A549 (cell line): ENCODE results near the gene VPS50. TPM values are rescaled to one million over a fixed set of nuclear protein-coding genes. Genes with fewer than 3 reads are reported as not detected.

Experiments
- ATAC-seq, 2 experiments: fragments of 200-7000 bp in 1 of 2; fragments of >200 bp in 1 of 2; cut with Nextera tagmentation in 1 of 2; cut with Tn5 transposase in 1 of 2; 3 replicates each; pipeline versions ENCODE4 v1.8.0 to v1.9.1; 2018 to 2020; ENCODE audit warnings: mild to moderate bottlenecking in 1 of 2, moderate library complexity in 1 of 2
- CTCF ChIA-PET: fragments of 300-600 bp; sonication (Branson Sonifier 250); formaldehyde crosslinking; extraction: SDS; loops from one replicate; lab custom pipeline; 2021; ENCODE audit warnings: antibody characterized with exemption, inconsistent platforms; lab: Yijun Ruan, JAX
- POLR2A ChIA-PET: fragments of 350-600 bp; formaldehyde crosslinking; extraction: SDS; loops from one replicate; lab custom pipeline; 2021; ENCODE audit warnings: antibody characterized with exemption, inconsistent platforms; lab: Yijun Ruan, JAX
- DNase-seq, 2 experiments: peaks; one replicate each; pipeline versions ENCODE4 v3.0.0 to v3.0.0-alpha.2; 2011 to 2016; ENCODE audit warnings: low read depth in 1 of 2, low spot score in 1 of 2
- FAIRE-seq: peaks from 2 replicates; lab custom pipeline; 2011; peaks lifted over from hg19 to GRCh38; lab: Jason Lieb, UNC
- H3K27ac ChIP-seq, 2 experiments: fragments of >200 bp; sonication (Bioruptor Twin); formaldehyde crosslinking; 3 replicates each; pipeline ENCODE4 v1.5.1; 2016 to 2017
- H3K4me1 ChIP-seq: fragments of >200 bp; sonication (Bioruptor Twin); formaldehyde crosslinking; 3 replicates; pipeline ENCODE4 v1.6.1; 2016
- H3K4me2 ChIP-seq: fragments of >200 bp; sonication (Bioruptor Twin); formaldehyde crosslinking; 3 replicates; pipeline ENCODE4 v1.6.1; 2016
- H3K4me3 ChIP-seq: fragments of >200 bp; sonication (Bioruptor Twin); formaldehyde crosslinking; 3 replicates; pipeline ENCODE4 v1.5.1; 2016
- H3K9me3 ChIP-seq: fragments of >200 bp; sonication (Bioruptor Twin); formaldehyde crosslinking; 3 replicates; pipeline ENCODE4 v1.6.1; 2016
- ATOH8 ChIP-seq: fragments of 250-450 bp; sonication (Bioruptor Pico); IDR thresholded peaks from 2 replicates; pipeline ENCODE4 v1.5.0; 2020; ENCODE audit warnings: low read depth, mild to moderate bottlenecking, moderate library complexity
- BHLHE40 ChIP-seq: IDR thresholded peaks from 2 replicates; pipeline ENCODE4 v1.6.1; 2012; ENCODE audit warnings: low read depth, low read length, inconsistent platforms
- CBX2 ChIP-seq: fragments of 200-600 bp; sonication (generic); IDR thresholded peaks from 2 replicates; pipeline ENCODE4 v1.6.1; 2016; ENCODE audit warnings: low read depth, mild to moderate bottlenecking, borderline replicate concordance
- CBX8 ChIP-seq: fragments of 200-600 bp; sonication (generic); IDR thresholded peaks from 2 replicates; pipeline ENCODE4 v1.6.1; 2016
- EHMT2 ChIP-seq: fragments of 200-600 bp; sonication (generic); IDR thresholded peaks from 2 replicates; pipeline ENCODE4 v1.6.1; 2016; ENCODE audit warnings: antibody characterized with exemption, low read depth, mild to moderate bottlenecking, moderate library complexity
- ESRRA ChIP-seq: fragments of 150-350 bp; IDR thresholded peaks from 2 replicates; pipeline ENCODE4 v1.6.1; 2014; ENCODE audit warnings: mild to moderate bottlenecking, low read length, borderline replicate concordance
- HMGXB4 ChIP-seq: fragments of 250-450 bp; sonication (Bioruptor Pico); IDR thresholded peaks from 2 replicates; pipeline ENCODE4 v1.5.0; 2021; ENCODE audit warnings: mild to moderate bottlenecking, moderate library complexity, borderline replicate concordance
- HOXB13 ChIP-seq: fragments of 250-450 bp; sonication (Bioruptor Pico); IDR thresholded peaks from 2 replicates; pipeline ENCODE4 v1.5.0; 2020; ENCODE audit warnings: low read depth, mild to moderate bottlenecking, moderate library complexity
- KDM5A ChIP-seq: fragments of 200-600 bp; sonication (generic); IDR thresholded peaks from 2 replicates; pipeline ENCODE4 v1.6.1; 2016; ENCODE audit warnings: antibody characterized with exemption, mild to moderate bottlenecking
- MAFK ChIP-seq: fragments of 450-650 bp; IDR thresholded peaks from 2 replicates; pipeline ENCODE4 v1.6.1; 2014; ENCODE audit not compliant: partially characterized antibody
- MAZ ChIP-seq: fragments of 150-350 bp; IDR thresholded peaks from 2 replicates; pipeline ENCODE4 v1.6.1; 2014; ENCODE audit warnings: antibody characterized with exemption, low read depth, low read length, borderline replicate concordance
- MYC ChIP-seq: IDR thresholded peaks from 2 replicates; pipeline ENCODE4 v1.6.1; 2012; ENCODE audit warnings: mild to moderate bottlenecking, inconsistent platforms, low read length, improper control_type of control experiment, borderline replicate concordance
- NFE2L2 ChIP-seq: fragments of 150-350 bp; conservative IDR thresholded peaks from 2 replicates; pipeline ENCODE4 v1.6.1; 2014; ENCODE audit warnings: low read length
- PHF8 ChIP-seq: fragments of 200-600 bp; sonication (generic); IDR thresholded peaks from 2 replicates; pipeline ENCODE4 v1.6.1; 2016; ENCODE audit warnings: low read depth, mild to moderate bottlenecking, antibody characterized with exemption, moderate library complexity, borderline replicate concordance
- POLR2A ChIP-seq: IDR thresholded peaks from 2 replicates; pipeline ENCODE4 v1.6.1; 2012; ENCODE audit warnings: mild to moderate bottlenecking, low read length
- RAD21 ChIP-seq, 2 experiments: fragments of >200 bp in 1 of 2; sonication (Bioruptor Twin) in 1 of 2; formaldehyde crosslinking in 1 of 2; IDR thresholded peaks in 1 of 2; conservative IDR thresholded peaks in 1 of 2; 2 replicates in 1 of 2; 3 replicates in 1 of 2; pipeline ENCODE4 v1.6.1; 2012 to 2018; ENCODE audit warnings: inconsistent platforms in 1 of 2
- RCOR1 ChIP-seq: fragments of 150-350 bp; IDR thresholded peaks from 2 replicates; pipeline ENCODE4 v1.6.1; 2014; ENCODE audit warnings: antibody characterized with exemption, low read length, low read depth
- TP53 ChIP-seq: fragments of 250-450 bp; sonication (Bioruptor Pico); IDR thresholded peaks from 2 replicates; pipeline ENCODE4 v1.5.0; 2021; ENCODE audit warnings: mild to moderate bottlenecking, moderate library complexity
- ZFP36 ChIP-seq: fragments of 450-650 bp; IDR thresholded peaks from 2 replicates; pipeline ENCODE4 v1.6.1; 2014; ENCODE audit warnings: borderline replicate concordance; ENCODE audit not compliant: partially characterized antibody
- WGBS: methylation state at CpG from one replicate; pipeline ENCODE4 v1.1.6; 2017; ENCODE audit errors: missing lambda C conversion rate; 5-methylcytosine and 5-hydroxymethylcytosine counted together
- polyA plus RNA-seq, 4 experiments: library from polyadenylated mRNA; depleted of rRNA in 3 of 4; stranded (reverse); fragments of >200 nt; fragmentation: RNase III in 1 of 4; extraction: RNeasy Plus Mini Kit Qiagen cat#74134 plus additional on column Dnase treatment in 1 of 4; gene quantifications; 2 replicates in 3 of 4; 3 replicates in 1 of 4; pipeline ENCODE4 v1.2.3, GENCODE V29; 2011 to 2017
- TF ChIP-seq, protein P1 (sequence below): fragments of 450-650 bp; IDR thresholded peaks from 2 replicates; pipeline ENCODE4 v1.6.1; 2014; ENCODE audit warnings: antibody characterized with exemption
- TF ChIP-seq, protein P2 (sequence below): fragments of >200 bp; sonication (Bioruptor Twin); formaldehyde crosslinking; IDR thresholded peaks from 2 replicates; pipeline ENCODE4 v1.6.1; 2016
- TF ChIP-seq, protein P3 (sequence below): IDR thresholded peaks from 2 replicates; pipeline ENCODE4 v1.6.1; 2012; ENCODE audit warnings: low read depth, borderline replicate concordance

VPS50 gene
- polyA plus RNA-seq, 2 of the 4 experiments (the other 2 are of a cell fraction): 8.9 to 19.0 TPM

DNA sequence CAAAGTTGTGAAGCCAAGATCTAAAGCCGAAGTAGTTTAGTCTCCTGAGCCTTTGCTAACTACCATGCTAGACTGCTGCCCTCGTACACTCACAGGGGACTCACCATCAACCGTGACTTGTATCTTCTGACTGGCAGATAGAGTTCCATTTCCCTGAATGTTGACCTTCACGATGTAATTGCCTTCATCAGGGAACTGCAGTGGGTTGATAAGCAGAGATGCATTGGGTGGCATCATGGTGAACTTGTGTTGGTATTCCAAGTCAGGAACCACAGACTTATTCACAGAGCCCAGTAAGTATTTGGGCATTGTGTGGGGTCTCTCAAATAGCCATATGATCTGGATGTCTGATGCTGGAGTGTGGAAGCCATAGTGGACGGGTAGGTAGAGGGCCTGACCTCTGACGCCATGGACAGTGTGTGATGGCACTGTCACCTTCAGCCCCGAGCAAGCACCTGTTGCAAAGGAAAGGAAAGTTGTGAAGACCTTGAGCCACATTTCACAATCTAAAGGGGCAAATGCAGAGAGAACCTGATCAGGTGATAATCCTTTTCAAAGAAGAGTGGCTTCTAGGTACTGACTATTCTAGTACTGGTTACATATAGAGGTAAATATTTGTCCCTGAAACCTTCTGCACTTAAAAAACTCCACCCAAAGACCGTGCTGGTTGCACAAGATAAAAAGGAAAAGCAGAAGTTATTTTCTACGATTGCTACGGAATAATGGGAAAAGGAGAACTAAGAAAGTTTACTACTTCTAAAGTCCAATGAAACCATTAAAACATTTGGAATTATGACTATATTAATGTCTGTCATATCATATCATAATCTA, 13.0 kb upstream of the VPS50 start:
- DNase-seq (no peak), ATAC-seq (no peak), FAIRE-seq (no peak)
- Histone ChIP-seq H3K4me2 (no peak overlapping the region), H3K9me3 (no peaks in the 10 kb centered on the region), H3K4me1 (no peaks in the 10 kb centered on the region), H3K27ac (no peak overlapping the region), H3K4me3 (no peak overlapping the region)
- TF ChIP-seq MYC: no peak
- TF ChIP-seq, protein P1, sequence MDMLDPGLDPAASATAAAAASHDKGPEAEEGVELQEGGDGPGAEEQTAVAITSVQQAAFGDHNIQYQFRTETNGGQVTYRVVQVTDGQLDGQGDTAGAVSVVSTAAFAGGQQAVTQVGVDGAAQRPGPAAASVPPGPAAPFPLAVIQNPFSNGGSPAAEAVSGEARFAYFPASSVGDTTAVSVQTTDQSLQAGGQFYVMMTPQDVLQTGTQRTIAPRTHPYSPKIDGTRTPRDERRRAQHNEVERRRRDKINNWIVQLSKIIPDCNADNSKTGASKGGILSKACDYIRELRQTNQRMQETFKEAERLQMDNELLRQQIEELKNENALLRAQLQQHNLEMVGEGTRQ: no peak
- no peak for TF ChIP-seq MAFK
- TF ChIP-seq MAZ: no peak
- no peak for TF ChIP-seq HMGXB4 (CRISPR knock-in tag)
- TF ChIP-seq POLR2A: no peak
- TF ChIP-seq HOXB13 (CRISPR knock-in tag): no peak
- no peak for TF ChIP-seq CBX8
- TF ChIP-seq, protein P2, sequence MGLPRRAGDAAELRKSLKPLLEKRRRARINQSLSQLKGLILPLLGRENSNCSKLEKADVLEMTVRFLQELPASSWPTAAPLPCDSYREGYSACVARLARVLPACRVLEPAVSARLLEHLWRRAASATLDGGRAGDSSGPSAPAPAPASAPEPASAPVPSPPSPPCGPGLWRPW: no peak
- TF ChIP-seq BHLHE40: no peak
- no peak for TF ChIP-seq ATOH8
- no peak for TF ChIP-seq PHF8
- TF ChIP-seq, protein P3, sequence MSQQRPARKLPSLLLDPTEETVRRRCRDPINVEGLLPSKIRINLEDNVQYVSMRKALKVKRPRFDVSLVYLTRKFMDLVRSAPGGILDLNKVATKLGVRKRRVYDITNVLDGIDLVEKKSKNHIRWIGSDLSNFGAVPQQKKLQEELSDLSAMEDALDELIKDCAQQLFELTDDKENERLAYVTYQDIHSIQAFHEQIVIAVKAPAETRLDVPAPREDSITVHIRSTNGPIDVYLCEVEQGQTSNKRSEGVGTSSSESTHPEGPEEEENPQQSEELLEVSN: no peak
- no peak for TF ChIP-seq RAD21 (conservative IDR thresholded peaks at IDR 0.05 in 1 of 2, IDR thresholded peaks at IDR 0.05 in 1 of 2)
- no peak for TF ChIP-seq EHMT2
- TF ChIP-seq ESRRA: no peak
- no peak for TF ChIP-seq TP53 (CRISPR knock-in tag)
- 25% methylated on average over 10 of the region's 10 CpGs for WGBS
- POLR2A ChIA-PET: no interaction called here
- CTCF ChIA-PET: interaction anchor here (1.5 kb wide), 1 partner anchor 9 kb away, joined by 6 read pairs; no protein-coding TSS in a partner anchor

GRCh38 chr7:93219868-93220267, 12.3 kb upstream of the VPS50 start:
- CTCF ChIA-PET: interaction anchor here (1.5 kb wide), 1 partner anchor 8 kb away, joined by 6 read pairs; no protein-coding TSS in a partner anchor
- POLR2A ChIA-PET: no interaction called here
- no peak overlapping the region for H3K4me3 ChIP-seq
- DNase-seq (no peak), FAIRE-seq (no peak), ATAC-seq (no peak)
- H3K27ac ChIP-seq: no peak overlapping the region
- H3K9me3 ChIP-seq: no peaks in the 10 kb centered on the region
- H3K4me1 ChIP-seq: no peaks in the 10 kb centered on the region
- no peak overlapping the region for H3K4me2 ChIP-seq
- TF ChIP-seq ZFP36 (no peak), CBX2 (no peak), TP53 (CRISPR knock-in tag) (no peak), KDM5A (no peak), RCOR1 (no peak), NFE2L2 (no peak)
- TF ChIP-seq, protein P3: no peak
- TF ChIP-seq, protein P1: no peak
- TF ChIP-seq, all 56 proteins: peak for 0
- WGBS: 71% methylated on average over 1 of the region's 1 CpG
